GM06990 (cell line): Measurements from ENCODE around the gene UTP3.
"Not testable (repeated sequence)": the region's sequence is repeated elsewhere in the genome, so short reads cannot be mapped to it uniquely, and the experiment has no call there.

ENCODE experiments used
- DNase-seq: peaks from one replicate; pipeline ENCODE4 v3.0.0-alpha.2; 2011; ENCODE audit not compliant: insufficient read length; ENCODE audit errors: extremely low read depth
- H3K27me3 ChIP-seq: replicated peaks from 2 replicates; pipeline ENCODE4 v1.6.0; 2011; ENCODE audit warnings: low read length; ENCODE audit not compliant: control insufficient read depth, insufficient read depth
- H3K36me3 ChIP-seq: 2 replicates; pipeline ENCODE4 v1.5.1; 2011; ENCODE audit warnings: low read length; ENCODE audit not compliant: control insufficient read depth, insufficient read depth
- H3K4me3 ChIP-seq: replicated peaks from 2 replicates; pipeline ENCODE4 v1.5.1; 2011; ENCODE audit warnings: low read depth, mild to moderate bottlenecking, control low read depth, low read length
- CTCF ChIP-seq: IDR thresholded peaks from 2 replicates; pipeline ENCODE4 v1.5.1; 2011; ENCODE audit warnings: low read length, control low read depth, mild to moderate bottlenecking, inconsistent platforms; ENCODE audit not compliant: insufficient read depth, poor library complexity, severe bottlenecking

UTP3 gene

DNA sequence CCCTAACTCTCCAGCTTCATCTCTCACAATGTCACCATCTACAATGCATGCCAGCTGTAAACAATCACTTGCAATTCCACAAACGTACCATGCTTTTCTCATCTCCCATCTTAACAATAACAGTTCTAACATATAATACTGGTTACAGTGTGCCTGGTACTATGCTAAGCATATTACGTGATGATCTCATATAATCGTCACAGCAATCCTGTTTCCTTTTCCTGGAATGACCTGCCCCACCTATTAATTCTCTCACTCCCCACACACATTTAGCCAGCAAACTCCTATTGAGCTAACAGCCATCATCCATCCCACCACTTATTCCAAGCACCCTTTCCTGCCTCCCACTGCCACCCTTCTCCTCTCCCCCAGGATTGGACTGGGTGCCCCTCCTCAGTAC lies 29.9 kb upstream of the UTP3 start:
- no peak for TF ChIP-seq CTCF
- DNase-seq = no peak
- H3K36me3 ChIP-seq = no peaks in the 10 kb centered on the region; the same call in 1 of the 2 replicates
- no peaks in the 10 kb centered on the region for H3K27me3 ChIP-seq
- H3K4me3 ChIP-seq = peak overlapping the region; percentile 22; the same call in 1 of the 2 replicates

GRCh38 chr4:70660106-70660505 lies 28.2 kb upstream of the UTP3 start:
- Histone ChIP-seq H3K36me3 (no peaks in the 10 kb centered on the region), H3K4me3 (no peak overlapping the region), H3K27me3 (no peaks in the 10 kb centered on the region)
- no peak for TF ChIP-seq CTCF
- DNase-seq = no peak

DNA sequence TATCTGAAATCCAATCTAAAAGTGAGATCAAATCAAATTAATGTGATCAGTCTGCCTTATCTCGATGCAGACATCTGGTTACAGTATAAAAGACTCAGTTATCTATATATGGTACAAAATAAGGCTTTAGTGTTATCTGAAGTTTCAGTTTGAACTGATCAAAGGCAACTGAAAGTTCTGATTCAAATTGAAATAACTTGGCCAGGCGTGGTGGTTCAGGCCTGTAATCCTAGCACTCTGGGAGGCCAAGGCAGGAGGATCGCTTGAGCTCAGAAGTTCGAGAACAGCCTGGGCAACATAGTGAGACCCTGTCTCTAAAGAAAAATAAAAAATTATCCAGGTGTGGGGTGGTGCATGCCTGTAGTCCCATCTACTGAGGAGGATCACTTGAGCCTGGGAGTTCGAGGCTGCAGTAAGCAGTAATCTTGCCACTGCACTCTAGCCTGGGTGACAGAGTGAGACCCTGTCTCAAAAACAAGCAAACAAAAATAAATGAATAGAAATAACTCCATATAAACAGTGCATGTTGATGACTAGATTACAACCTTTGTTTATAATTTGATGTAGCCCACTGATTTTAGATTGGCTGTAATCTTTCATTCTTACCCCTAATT lies 26.9 kb upstream of the UTP3 start:
- H3K36me3 ChIP-seq = not testable (repeated sequence)
- peak overlapping the region; percentile 40; the same call in 1 of the 2 replicates for H3K4me3 ChIP-seq
- peak; percentile 50 for DNase-seq

GRCh38 chr4:70666369-70666768 lies 22.0 kb upstream of the UTP3 start, which contains the start of gene JCHAIN:
Gene JCHAIN, minus strand, starts transcription at chr4:70666508. Its CDS starts 18 bp downstream, at chr4:70666490.
- peak within 1 kb of the TSS; percentile 68 for H3K4me3 ChIP-seq
- DNase-seq = peak; percentile 35

More for the DNA sequence above, 26.9 kb upstream of the UTP3 start:
- H3K27me3 ChIP-seq = not testable (repeated sequence)

DNA sequence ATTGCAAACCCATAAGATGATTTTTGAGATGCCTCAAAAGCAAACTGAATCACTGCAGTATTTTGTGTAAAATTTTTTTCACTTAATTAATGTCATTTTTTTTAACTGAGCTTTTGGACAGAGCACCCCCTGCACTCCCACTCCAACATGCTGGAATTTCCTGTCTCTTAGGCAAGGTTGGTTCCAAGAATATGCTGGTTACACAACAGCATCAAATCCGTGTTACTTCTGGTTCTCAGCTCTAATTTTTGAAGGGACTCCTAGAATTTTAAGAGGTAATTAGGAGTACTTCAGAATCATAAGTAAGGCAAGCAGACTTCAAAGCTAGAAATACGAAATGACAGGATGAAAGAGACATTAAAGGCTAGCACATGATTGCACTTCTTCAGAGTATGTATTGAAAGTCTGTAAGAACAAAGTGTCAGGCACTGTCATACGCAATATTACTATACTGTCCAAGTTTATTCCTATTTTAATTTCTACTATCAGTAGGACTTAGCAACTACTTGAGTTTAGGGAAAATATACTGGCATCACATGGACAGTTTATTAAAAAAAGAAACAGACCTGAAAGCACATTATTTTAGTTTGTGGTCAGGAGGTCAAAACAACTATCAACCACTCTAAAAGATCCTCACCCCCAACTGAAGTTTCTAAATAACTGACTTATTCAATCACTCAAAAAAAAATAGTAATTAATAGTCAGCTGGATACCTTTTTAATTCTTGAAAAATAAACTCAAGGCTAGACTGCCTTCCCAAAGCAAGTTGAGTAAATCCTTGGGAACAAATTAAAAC lies 20.4 kb upstream of the UTP3 start:
- Histone ChIP-seq H3K27me3 (no peaks in the 10 kb centered on the region), H3K36me3 (no peaks in the 10 kb centered on the region), H3K4me3 (no peak overlapping the region)
- DNase-seq = no peak
- no peak for TF ChIP-seq CTCF

More at GRCh38 chr4:70666369-70666768, 22.0 kb upstream of the UTP3 start, which contains the start of gene JCHAIN:
- Histone ChIP-seq H3K36me3 (no peaks in the 10 kb centered on the region), H3K27me3 (no peaks in the 10 kb centered on the region)
- TF ChIP-seq CTCF = no peak

- DNase-seq = no peak
Observed at GRCh38 chr4:70670332-70671014, 17.9 kb upstream of the UTP3 start.

More at GRCh38 chr4:70670332-70671014, 17.9 kb upstream of the UTP3 start:
- TF ChIP-seq CTCF = no peak
- H3K36me3 ChIP-seq = no peaks in the 10 kb centered on the region
- H3K4me3 ChIP-seq = no peak overlapping the region
- H3K27me3 ChIP-seq = no peaks in the 10 kb centered on the region
